Right lobe of liver (tissue), 6 donors: ENCODE data around the gene POC1A. TPM values are rescaled to one million over a fixed set of nuclear protein-coding genes. Genes with fewer than 3 reads are reported as not detected.

Experiments used
- ATAC-seq, 4 donors: fragments of 200-7000 bp; cut with Tn5 transposase; one replicate each; pipeline ENCODE4 v1.9.1; 2020; ENCODE audit warnings: mild to moderate bottlenecking in 4 of 4, moderate library complexity in 4 of 4
- DNase-seq, 3 donors: peaks; one replicate each; pipeline ENCODE4 v3.0.0-alpha.2; 2020
- H3K27ac ChIP-seq, 3 donors: fragments of 200-600 bp; one replicate each; pipeline ENCODE4 v1.8.0; 2022
- H3K27me3 ChIP-seq, 2 donors: fragments of 200-600 bp; one replicate each; pipeline ENCODE4 v1.8.0; 2022
- H3K36me3 ChIP-seq, 4 donors: fragments of 200-600 bp; sonication (generic) in 1 of 4; one replicate each; pipeline versions ENCODE4 v1.5.1 to v1.8.0; 2017 to 2022; ENCODE audit warnings: control low read depth in 1 of 4
- H3K4me1 ChIP-seq, 4 donors: fragments of 200-600 bp; sonication (generic) in 1 of 4; one replicate each; pipeline versions ENCODE4 v1.5.1 to v1.8.0; 2017 to 2022; ENCODE audit warnings: control low read depth in 1 of 4
- H3K4me3 ChIP-seq, 3 donors: fragments of 200-600 bp; one replicate each; pipeline ENCODE4 v1.8.0; 2022
- H3K9me3 ChIP-seq, 4 donors: fragments of 200-600 bp; sonication (generic) in 1 of 4; one replicate each; pipeline versions ENCODE4 v1.5.1 to v1.8.0; 2017 to 2022; ENCODE audit warnings: control low read depth in 1 of 4
- CTCF ChIP-seq, 4 donors: fragments of 200-600 bp in 3 of 4; fragments of 450-650 bp in 1 of 4; IDR thresholded peaks; one replicate each; pipeline versions ENCODE4 v1.5.1 to v1.8.0; 2016 to 2022; ENCODE audit warnings: antibody characterized with exemption in 4 of 4, mild to moderate bottlenecking in 2 of 4
- POLR2A ChIP-seq: fragments of 450-650 bp; IDR thresholded peaks from one replicate; pipeline ENCODE4 v1.6.1; 2017; ENCODE audit warnings: antibody characterized with exemption, mild to moderate bottlenecking
- WGBS: methylation state at CpG from one replicate; pipeline ENCODE4 v1.1.6; 2018; ENCODE audit warnings: low coverage, low lambda C conversion rate; ENCODE audit not compliant: insufficient coverage; ENCODE audit errors: missing lambda C conversion rate; 5-methylcytosine and 5-hydroxymethylcytosine counted together
- intact Hi-C, 2 donors: fragments of 100-400 bp; cut with DNase I; formaldehyde crosslinking; loops; one replicate each; pipeline versions ENCODE4 v1.11.2 to v1.14.1; 2022
- total RNA-seq, 6 experiments: library from RNA; depleted of rRNA in 2 of 6; stranded (reverse); fragments of >200 nt in 2 of 6; fragmentation: NEBNext Ultra II Directional in 3 of 6; extraction: Animal tissue kit (Norgen Biotek cat#: 25700) in 3 of 6; gene quantifications; one replicate each; pipeline versions ENCODE4 v1.1.0 to v1.2.4, GENCODE V29; 2016 to 2023
- donor health status: DM: no; HTN: yes; CAD: no.
- donor health status: DM: no; HTN: no; CAD: no.
- donor health status: DM: no; HTN: no; CAD: no.
- donor health status: DM: no; HTN: yes; CAD: no.
- donor health status: DM: no; HTN: yes; CAD: no.

The POC1A gene
- total RNA-seq, 6 experiments from 2014 or later = 2.0 to 4.3 (median 3.2) TPM

GRCh38 chr3:52094571-52095485 lies 59.4 kb downstream of the POC1A start:
- Histone ChIP-seq H3K27ac (no peak overlapping the region), H3K27me3 (no peaks in the 10 kb centered on the region), H3K4me1 (no peaks in the 10 kb centered on the region), H3K4me3 (no peak overlapping the region), H3K36me3 (no peaks in the 10 kb centered on the region), H3K9me3 (no peaks in the 10 kb centered on the region)
- 100% methylated on average over 4 of the region's 11 CpGs for WGBS
- peak in 1 of 3 donors; percentile 23 for DNase-seq
- ATAC-seq = no peak
- TF ChIP-seq CTCF (IDR thresholded peaks at IDR 0.05) (no peak), POLR2A (no peak)
- intact Hi-C loops = no loop called here

GRCh38 chr3:52093756-52094545 lies 60.3 kb downstream of the POC1A start:
- no peaks in the 10 kb centered on the region for H3K27me3 ChIP-seq
- no peak for TF ChIP-seq POLR2A
- no peak for TF ChIP-seq CTCF (IDR thresholded peaks at IDR 0.05)
- H3K36me3 ChIP-seq = no peaks in the 10 kb centered on the region
- no peak overlapping the region for H3K4me3 ChIP-seq
- ATAC-seq (no peak), DNase-seq (peak in 1 of 3 donors; percentile 21)
- H3K9me3 ChIP-seq = no peaks in the 10 kb centered on the region
- H3K4me1 ChIP-seq = no peaks in the 10 kb centered on the region
- intact Hi-C loops = no loop called here
- WGBS = 100% methylated on average over 2 of the region's 7 CpGs
- no peak overlapping the region for H3K27ac ChIP-seq

GRCh38 chr3:52092891-52093290 lies 61.3 kb downstream of the POC1A start:
- no peak for ATAC-seq
- peak in 1 of 3 donors; percentile 31 for DNase-seq
- intact Hi-C loops = no loop called here
- no peaks in the 10 kb centered on the region for H3K36me3 ChIP-seq
- H3K27me3 ChIP-seq = no peaks in the 10 kb centered on the region
- no peak overlapping the region for H3K27ac ChIP-seq
- 95% methylated on average over 3 of the region's 7 CpGs for WGBS
- TF ChIP-seq CTCF (IDR thresholded peaks at IDR 0.05) (no peak), POLR2A (no peak)
- H3K4me3 ChIP-seq = no peak overlapping the region
- no peaks in the 10 kb centered on the region for H3K9me3 ChIP-seq
- peaks cover 0 to 7% (median 0%) of the 10 kb centered on the region in 4 donors for H3K4me1 ChIP-seq

- H3K36me3 ChIP-seq = no peaks in the 10 kb centered on the region
- H3K4me3 ChIP-seq = no peak overlapping the region
- peaks cover 0 to 11% (median 0%) of the 10 kb centered on the region in 4 donors for H3K4me1 ChIP-seq
- TF ChIP-seq POLR2A = no peak
- no peak for TF ChIP-seq CTCF (IDR thresholded peaks at IDR 0.05)
- no peaks in the 10 kb centered on the region for H3K27me3 ChIP-seq
- intact Hi-C loops = no loop called here
- H3K27ac ChIP-seq = no peak overlapping the region
- no peaks in the 10 kb centered on the region for H3K9me3 ChIP-seq
- DNase-seq (peak in 1 of 3 donors; percentile 18), ATAC-seq (no peak)
- 60% methylated on average over 1 of the region's 1 CpG for WGBS
Observed at GRCh38 chr3:52092271-52092660, 62.0 kb downstream of the POC1A start.
